Measurements from ENCODE around the gene HNRNPAB.
"Not testable (repeated sequence)": the region's sequence is repeated elsewhere in the genome, so short reads cannot be mapped to it uniquely, and the experiment has no call there.

HNRNPAB gene

DNA sequence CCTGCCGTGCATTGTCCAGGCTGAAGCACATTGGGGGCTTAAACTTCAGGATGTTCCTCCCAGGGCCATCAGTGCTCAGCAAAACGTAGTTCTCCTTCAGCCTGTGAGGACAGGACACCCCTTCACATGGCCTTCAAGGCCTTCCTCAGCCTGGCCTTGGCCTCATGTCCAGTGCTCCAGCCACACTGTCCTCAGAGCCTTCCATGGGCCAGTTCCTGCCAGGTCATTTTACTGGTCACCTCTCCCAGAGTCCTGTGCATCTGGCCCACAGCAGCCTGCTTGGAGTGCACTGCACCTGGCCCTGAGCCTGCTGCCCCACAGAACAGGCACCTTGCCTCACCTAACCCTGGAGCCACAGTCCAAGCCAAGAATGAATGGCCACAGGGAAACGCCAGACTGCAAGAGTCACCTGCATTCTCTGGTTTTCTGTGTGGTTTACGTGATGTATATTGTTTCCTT, 8.7 kb downstream of the HNRNPAB start:
- DNase-seq, result no peak

DNA sequence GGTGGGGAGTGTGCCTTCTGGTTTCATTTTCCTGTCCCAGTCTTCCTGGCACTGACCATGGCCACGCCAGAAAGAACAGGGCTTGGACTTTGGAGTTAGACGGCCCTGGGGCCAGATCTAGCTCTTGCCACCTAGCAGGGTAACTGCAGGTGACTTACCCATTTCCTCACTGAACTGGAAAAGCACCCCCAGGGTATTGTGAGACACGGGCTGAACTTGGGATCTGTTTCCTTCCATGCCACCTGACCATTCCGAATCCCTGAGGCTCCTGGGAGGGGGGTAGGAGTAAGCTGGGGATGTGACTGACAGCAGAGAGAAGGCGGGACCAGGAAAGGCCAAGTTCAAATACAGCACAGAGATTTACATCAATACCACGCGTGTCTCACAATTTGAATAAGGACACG, 9.4 kb downstream of the HNRNPAB start:
- no peak for DNase-seq

DNA sequence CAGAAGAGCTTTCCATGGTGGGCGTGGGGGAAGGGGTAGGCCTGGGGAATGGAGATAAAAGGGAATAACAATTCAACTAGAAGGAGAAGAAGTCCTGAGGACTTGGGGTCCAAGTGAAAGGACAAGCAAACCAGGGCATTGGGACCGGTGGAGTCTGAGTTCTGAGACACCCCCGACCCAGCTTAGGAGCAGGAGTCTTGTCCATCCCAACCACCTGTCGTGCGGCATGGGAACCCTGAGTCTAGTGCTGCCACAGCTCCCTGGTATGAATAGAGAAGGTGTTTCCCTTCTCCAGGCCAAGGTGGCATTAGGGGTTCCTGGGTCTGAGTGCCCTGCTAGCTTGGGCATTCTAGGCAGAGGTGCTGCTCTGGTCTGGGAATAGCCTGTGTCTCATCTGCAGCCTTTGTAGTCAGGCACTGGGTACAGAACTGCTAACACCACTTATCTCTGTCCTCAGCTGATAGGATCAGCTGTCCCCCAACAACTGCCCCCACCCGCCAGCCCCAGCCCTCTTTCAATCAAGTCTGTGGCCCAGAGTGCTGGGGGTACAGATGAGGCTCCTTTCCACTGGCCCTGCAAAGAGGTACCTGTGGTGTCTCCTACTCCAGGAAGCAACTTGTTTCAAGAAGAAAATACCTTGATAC, 9.9 kb downstream of the HNRNPAB start:
- DNase-seq, result no peak

DNA sequence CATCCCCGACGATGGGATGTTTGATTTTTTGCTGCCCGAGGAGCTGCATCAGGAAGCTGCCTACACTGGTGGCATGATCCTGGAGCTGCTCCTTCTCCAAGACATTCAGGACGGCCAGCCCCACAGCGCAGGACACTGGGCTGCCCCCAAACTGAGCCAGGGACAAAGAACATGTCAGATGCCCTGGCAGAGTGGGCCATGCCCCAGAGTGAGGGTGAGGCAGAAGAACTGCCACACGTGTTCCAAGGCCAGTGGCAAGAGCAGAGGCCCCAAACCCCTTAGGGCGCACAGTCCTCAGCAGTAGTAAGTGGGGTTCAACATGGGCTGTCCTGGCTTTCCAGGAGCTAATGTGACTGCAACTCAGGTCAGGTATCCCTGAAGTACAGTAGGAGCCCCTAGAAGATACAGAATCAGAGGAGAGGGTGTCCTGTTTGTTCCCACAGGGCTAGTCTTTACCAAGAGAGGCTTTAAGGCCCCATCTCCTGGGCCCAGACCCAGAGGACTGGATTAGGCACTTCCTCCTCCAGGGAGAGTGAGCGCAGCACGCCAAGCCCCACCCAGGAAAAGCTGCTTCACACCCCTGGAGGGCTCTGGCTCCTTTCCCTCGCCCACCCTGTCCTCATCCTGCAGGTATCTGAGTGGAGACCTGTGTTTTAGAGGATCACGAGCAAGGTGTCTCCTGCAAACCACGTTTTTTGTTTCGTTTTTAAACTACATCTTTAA, 11.1 kb downstream of the HNRNPAB start:
- no peak for DNase-seq

DNA sequence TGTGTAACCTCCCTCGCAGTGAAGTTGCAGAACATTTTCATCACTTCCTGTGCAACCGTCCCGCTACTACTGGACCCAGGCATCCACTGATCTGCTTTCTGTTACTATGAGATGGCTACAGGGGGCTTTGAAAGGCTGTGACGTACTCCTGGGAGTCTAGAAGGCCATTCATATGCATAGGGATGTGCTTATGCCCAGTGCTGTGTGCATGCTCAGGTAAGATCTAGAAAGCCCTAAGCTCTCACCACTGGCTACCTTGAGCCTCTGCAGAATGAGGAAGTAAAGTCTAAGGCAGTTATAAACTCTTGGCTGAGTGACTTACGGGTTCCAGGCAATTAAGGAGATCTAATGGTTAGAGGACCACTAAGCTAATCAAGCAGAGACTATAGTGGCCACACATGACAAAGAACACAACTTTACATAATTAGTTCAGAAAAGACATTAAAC, 11.8 kb downstream of the HNRNPAB start:
- no peak for DNase-seq

DNA sequence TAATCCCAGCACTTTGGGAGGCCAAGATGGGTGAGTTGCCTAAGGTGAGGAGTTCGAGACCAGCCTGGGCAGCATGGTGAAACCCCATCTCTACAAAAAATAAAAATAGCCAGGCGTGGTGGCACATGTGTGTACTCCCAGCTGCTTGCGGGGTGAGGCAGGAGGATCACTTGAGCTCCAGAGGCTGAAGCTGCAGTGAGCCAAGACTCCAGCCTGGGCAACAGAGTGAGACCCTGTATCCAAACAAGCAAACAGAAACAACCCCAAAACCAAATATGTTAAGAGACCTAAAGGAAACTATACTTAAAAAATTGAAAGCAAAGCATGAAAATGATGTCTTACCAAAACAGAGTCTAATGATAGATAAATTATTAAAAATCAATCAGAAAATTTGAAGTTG, 12.4 kb downstream of the HNRNPAB start:
- no peak for DNase-seq

DNA sequence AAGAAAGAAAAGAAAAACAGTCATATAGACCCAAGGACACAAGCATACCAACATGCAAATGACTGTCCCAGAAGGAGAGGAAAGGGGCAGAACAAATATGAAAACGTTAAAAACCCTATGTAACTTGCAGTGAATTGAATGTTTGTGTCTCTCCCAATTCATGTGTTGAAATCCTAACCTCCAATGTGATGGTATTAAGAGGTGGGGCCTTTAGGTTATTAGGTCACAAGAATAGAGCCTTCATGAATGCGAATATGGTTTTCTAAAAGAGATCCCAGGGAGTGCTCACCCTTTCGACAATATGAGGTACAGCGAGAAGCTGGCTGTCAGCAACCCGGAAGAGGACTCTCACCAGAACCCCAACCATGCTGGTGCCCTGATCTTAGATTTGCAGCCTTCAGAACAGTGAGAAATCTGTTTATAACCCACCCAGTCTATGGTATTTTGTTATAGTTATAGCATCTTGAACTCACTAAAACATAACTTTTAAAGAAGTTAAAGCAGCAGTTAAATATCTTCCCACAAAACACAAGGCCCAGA, 14.0 kb downstream of the HNRNPAB start:
- DNase-seq, result no peak

DNA sequence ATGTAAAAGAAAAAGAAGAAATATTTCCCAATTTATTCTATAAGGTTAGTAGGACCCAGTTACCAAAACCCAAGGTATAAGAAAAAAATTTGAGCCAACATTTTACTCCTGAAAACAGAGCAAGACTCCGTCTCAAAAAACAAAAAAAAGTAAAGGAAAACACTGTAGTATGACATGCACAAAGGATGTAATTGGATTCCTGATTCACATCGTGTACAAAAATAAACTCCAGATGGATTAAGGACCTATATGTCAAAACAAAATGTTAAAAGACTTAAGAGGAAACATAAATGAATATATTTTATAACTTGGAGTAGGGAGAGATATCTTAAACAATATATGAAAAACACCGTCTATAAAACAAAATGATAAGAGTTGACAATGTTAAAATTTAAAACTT, 14.5 kb downstream of the HNRNPAB start:
- DNase-seq, result no peak

DNA sequence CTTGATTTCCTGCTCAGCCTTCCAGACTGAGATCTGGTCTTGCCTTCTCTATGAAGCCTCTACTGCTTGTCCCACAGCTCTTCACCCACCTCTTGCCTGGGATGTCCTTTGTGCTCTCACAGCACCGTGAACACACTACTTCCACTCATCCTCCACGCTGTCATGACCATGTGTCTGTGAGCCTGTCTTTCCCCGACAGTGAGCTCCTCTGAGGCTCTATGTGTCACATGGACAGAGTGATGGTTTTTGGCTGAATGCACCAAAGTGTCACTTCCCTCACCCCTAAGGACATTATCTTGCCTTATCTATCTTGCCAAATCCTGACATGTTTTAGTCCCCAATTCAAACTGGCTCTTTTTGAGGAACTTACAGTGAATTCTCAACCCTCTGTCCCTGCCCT, 16.9 kb downstream of the HNRNPAB start:
- no peak for DNase-seq

DNA sequence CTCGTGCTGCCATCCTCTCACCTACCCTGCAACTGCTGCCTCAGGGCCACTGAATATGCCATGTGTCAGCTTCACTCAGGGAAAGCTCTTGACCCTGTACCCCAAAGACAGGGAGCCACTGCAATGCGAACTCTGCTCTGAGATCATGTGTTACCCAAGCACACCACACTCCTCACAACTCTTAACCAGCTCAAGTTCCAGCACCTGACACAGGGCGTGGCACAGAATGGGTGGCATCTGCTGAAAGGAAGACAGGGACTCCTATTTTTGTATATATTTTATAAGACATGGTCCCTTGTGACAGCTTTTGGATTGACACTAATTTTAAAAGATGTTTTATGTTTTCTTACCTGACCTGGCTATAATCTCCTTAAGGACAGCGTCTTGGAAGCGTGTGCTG, 17.5 kb downstream of the HNRNPAB start:
- no peak for DNase-seq

DNA sequence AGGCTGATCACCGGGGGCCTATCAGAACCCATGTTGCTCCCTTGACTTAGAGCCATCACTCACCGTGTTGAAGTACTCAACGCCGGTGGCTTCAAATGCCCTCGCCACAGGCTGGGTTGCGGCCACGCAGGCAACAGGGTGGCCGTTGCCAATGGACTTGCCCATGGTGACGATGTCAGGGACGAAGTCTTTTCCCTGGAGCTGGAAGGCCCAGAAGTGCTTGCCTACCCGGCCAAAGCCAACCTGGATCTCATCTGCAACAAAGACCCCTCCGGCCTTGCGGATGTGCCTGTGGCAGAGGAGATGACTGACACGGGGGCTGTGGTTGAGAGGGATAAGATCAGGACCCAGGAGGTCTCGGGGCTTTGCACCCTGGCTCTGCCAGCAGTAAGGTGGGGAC, 18.0 kb downstream of the HNRNPAB start:
- no peak for DNase-seq

DNA sequence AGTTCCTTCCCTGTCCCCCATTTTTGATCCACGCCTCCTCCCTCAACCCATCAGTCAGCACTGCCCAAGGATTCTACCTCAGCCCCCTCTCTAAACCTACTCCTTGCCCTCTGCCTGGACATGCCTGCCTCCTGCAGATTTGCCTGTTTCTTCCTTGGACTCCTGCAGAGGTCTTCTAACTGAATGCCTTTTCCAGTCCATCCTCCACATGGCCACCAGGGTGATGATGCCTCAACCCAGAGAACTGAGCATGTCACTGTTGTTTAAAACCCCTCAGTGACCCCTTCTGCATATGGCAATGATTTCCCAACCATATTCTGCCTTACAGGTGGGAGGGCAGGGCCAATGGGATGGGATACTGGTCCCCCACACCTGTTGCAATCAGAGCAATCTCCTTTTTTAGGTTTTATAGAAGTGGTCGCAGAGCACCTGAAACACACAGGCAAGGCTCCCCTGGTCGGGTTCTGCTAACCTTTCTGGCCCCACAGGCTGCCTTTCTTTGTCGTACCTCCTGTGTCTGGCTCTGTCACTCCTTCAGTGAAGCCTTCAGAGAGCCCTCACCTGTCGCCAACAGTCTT, 19.0 kb downstream of the HNRNPAB start:
- DNase-seq, result no peak

DNA sequence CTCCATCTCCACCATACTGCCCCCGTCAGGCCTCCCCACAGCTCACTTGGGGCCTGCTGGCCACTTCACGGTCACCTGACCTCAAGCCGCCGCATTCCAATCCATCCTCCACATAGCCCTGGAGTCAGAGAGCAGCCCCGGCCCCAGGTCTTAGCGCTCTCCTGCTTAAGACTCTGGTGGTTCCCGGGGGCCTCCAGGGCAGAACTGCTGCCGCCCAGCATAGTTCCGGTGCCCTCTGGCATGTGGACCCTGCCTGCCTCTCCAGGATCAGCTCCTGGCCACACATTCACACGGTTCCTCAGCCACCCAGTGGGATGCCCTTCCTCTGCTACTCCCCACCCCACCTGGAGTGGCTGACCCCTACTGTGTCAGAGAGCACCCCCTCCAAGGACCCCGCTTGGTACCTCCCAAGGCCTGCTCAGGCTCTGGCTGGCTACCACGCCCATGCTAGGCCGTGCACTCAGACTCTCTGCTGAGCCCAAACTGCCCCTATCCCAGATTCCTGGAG, 19.5 kb downstream of the HNRNPAB start:
- no peak for DNase-seq

DNA sequence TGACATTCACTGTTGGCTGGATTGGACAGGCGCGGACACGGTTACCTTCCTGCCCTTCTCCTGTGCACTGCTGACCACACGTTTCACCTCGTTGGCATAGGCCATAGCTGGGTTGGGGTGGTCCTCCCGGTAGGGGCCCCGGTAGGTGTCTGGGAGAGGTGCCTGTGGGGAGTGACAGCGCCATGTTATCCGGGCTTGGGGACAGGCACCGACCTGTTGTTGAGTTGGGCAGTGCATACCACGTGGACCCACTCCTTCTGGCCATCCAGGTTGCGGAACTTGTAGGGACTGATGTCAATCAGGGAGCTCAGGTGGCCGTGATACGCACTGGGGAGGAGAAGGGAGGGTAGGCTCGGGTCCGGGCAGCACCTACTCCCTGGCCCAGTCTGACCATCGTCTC, 20.1 kb downstream of the HNRNPAB start:
- DNase-seq, result no peak

DNA sequence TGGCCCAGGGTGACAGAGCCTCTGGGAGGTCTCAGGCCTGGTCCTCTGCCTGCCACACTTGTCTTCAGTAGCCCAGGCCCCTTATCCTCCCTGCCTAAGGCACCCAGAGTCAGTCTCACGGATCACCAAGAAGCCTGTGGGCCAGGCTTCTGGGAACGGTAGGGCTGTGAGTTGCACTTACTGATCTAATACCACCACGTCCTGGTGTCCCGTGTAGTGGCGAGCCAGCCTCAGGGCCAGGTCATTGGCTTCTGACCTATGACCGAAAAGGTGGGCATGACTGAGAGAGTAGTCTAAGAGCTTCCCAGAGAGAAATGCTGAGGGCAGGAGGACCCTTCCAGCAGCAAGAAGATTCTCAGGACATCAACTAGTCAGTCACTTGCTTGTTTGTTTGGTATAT, 20.8 kb downstream of the HNRNPAB start:
- no peak for DNase-seq

DNA sequence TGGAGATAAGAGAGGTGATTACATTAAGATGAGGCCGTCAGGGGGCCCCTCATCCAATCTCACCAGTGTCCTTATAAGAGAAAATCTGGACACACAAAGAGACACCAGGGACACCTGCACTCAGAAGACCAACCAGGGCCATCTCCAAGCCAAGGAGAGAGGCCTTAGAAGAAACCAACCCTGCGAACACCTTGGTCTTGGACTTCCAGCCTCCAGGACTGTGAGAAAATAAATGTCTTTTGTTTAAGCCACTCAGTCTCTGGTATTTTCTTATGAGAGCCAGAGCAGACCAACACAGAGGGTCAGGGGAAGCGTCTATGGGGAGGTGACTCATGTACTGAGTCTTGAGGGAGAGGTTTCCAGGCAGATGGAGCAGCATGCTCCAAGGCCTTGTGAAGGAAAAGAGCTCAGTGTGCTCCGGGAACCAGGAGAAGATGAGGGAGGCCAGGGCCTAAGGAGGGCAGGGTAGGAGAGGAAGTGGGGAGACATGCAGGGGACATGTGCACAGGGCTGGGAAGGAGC, 22.9 kb downstream of the HNRNPAB start:
- no peak for DNase-seq

DNA sequence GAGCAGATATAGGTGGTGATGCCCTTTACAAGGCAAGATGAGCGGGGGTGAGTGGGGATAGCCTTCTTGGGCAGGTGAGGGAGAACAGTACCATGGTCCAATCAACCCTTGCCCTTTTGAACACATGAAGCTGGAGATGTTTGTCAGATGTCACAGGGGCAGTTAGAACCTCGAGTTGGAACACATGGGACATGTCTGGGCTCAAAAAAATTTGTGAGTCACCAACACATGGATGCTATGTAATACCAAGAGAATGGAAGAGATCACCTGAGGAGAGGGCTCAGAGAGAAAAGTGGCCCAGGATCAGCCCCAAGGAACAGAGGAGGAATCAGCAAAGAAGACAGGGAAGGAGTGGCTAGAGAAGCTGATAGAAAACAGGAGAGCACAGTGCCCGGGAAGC, 23.6 kb downstream of the HNRNPAB start:
- no peak for DNase-seq

DNA sequence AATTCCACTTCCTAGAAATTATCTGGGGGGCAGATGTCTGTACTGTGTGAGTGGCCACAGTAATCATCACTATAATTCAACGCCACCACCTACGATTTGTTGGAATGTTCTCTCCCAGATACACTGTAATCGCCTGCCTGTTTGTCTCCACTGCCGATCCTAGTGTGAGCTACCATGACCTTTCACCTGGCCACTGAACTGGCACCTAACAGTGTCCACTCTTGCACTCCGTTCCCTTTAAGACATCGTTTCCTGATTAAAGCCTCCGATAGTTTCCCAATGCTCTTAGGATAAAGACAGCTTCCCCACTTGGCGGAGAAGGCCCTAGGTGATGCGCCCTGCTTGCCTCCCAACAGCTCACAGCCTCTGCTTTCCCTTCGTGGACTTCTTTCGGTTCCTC, 24.3 kb downstream of the HNRNPAB start:
- no peak for DNase-seq

DNA sequence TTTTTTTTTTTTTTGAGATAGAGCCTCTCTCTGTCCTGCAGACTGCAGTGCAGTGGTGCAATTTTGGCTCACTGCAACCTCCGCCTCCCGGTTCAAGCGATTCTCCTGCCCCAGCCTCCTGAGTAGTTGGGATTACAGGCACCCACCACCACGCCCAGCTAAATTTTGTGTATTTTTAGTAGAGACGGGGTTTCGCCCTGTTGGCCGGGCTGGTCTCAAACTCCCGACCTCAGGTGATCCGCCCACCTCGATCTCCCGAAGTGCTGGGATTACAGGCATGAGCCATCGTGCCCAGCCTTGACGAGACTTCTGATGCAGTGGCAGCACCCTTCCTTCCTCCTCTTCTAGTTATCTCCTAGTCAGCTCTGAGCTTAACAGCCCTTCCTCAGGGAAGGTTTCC, 24.8 kb downstream of the HNRNPAB start:
- DNase-seq, result not testable (repeated sequence)

DNA sequence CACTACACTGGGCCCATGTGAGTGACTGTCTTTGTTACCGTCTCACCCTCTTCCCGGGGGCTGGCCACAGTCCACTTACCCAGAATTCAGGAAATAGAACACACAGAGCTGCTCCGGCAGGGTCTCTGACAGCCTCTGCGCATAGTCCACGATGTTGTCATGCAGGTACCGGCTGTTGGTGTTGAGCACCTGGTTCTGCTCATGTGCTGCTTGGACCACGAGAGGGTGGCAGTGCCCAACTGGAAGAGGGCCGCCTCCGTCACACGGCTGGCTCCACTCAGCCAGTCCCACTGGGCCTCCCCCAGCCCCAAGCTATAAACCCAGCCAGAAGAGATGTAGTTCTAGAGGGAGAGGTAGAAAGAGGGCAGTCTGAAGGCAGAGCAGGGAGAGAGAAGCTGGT, 25.5 kb downstream of the HNRNPAB start:
- DNase-seq, result no peak

DNA sequence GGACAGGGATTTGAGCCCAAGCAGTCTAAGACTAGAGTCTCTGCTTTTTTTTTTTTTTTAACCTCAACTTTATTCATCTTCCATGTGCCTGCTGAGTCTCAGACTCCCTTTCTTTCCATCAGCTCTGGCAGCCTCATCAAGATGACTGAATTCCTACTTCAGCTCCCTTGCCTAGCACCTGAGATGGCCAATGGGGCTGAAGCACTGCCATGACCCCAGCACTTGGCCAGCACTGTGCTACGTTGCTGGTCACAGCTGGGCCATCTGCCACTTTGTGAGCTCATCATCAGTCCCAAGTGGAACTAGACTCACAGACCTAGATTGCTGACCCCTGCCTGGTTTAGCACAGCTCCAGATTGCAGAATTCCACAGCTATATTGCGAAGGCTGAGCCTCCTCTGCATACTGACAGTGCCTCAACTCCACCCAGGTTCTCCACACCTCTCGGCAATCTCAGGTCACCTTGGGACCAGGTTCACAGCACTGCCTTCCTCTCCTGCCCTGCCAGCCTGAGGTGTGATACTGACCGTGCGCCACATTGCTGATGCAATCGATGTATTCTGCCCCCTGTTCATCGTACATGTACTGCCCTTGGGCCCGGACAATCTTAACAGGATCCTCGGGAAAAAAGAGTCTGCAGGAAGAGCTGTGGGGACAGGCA, 26.7 kb downstream of the HNRNPAB start:
- no peak for DNase-seq

DNA sequence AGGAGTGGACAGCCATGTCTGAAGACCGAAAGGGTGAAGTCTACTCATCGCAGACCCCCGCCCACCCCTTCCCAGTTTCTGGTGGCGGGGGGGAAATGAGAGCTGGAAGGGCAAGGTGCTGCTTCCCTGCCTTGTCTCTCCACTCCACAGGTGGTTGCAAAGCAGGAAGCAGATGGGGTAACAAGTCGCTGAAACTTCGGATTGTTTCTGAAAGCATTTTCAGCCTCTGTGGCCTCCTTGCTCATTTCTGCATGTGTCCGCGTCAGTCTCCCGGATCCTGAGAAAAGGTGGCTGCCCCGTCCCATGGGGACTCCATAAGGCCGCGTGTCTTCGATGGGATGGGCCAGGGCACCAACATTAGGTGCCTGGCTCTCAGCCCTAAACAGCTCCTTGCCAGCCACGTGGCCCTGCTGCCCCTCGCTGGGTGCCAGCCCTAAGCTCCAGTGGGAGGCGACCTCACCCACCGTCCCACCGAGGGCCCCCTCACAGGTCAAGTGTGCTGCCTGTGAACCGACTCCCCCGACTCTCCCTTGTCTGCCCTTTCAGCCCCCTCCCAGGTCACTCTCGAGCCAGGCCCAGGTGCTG, 27.3 kb downstream of the HNRNPAB start:
- DNase-seq, result no peak
